Measurements from ENCODE around the gene GSG1L2.
"Not testable (repeated sequence)": the region's sequence is repeated elsewhere in the genome, so short reads cannot be mapped to it uniquely, and the experiment has no call there.

The GSG1L2 gene

GRCh38 chr17:9784544-9784943 is 37.3 kb downstream of the GSG1L2 start:
- DNase-seq, result no peak

- DNase-seq, result not testable (repeated sequence)
These were observed 38.4 kb downstream of the GSG1L2 start for GRCh38 chr17:9783465-9783864.

- no peak for DNase-seq
These were observed 38.8 kb downstream of the GSG1L2 start for GRCh38 chr17:9783050-9783449.

GRCh38 chr17:9780552-9780951 is 41.3 kb downstream of the GSG1L2 start:
- DNase-seq, result no peak

GRCh38 chr17:9776911-9777310 is 45.0 kb downstream of the GSG1L2 start:
- no peak for DNase-seq

GRCh38 chr17:9772658-9773057 is 49.2 kb downstream of the GSG1L2 start:
- DNase-seq, result no peak

GRCh38 chr17:9771465-9771864 is 50.4 kb downstream of the GSG1L2 start:
- no peak for DNase-seq

- DNase-seq, result no peak
These were observed 52.7 kb downstream of the GSG1L2 start for GRCh38 chr17:9769036-9769695.

- DNase-seq, result no peak
These were observed 53.4 kb downstream of the GSG1L2 start for GRCh38 chr17:9768381-9768934.

GRCh38 chr17:9767432-9767991 is 54.4 kb downstream of the GSG1L2 start:
- DNase-seq, result no peak

- no peak for DNase-seq
These were observed 54.9 kb downstream of the GSG1L2 start for GRCh38 chr17:9766970-9767369.

GRCh38 chr17:9765322-9765721 is 56.6 kb downstream of the GSG1L2 start:
- no peak for DNase-seq

- no peak for DNase-seq
These were observed 58.2 kb downstream of the GSG1L2 start for GRCh38 chr17:9763643-9764042.

GRCh38 chr17:9760266-9760665 is 61.6 kb downstream of the GSG1L2 start:
- DNase-seq, result no peak

- no peak for DNase-seq
These were observed 66.8 kb downstream of the GSG1L2 start for GRCh38 chr17:9755083-9755482.
